ENCODE data around the gene HTR4.
A peak's percentile ranks its signal among the peaks of the same experiment; 100 is the strongest.

Gene HTR4

DNA sequence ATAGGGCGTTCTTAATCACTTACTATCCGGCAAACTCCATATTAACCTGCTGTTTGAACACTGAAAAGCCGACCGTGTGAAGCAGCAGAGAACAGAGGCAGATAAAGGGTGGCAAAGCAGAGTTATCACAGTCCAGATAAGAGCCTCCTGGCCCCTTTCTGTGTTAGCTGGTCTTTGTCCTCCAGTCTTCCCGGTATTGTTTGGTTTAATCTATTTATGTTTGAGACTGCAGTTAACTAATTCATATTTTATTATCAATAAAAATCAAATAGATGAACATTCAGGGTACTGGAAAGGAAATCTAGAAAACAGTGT is 6.0 kb upstream of the HTR4 start:
- DNase-seq = no peak

DNA sequence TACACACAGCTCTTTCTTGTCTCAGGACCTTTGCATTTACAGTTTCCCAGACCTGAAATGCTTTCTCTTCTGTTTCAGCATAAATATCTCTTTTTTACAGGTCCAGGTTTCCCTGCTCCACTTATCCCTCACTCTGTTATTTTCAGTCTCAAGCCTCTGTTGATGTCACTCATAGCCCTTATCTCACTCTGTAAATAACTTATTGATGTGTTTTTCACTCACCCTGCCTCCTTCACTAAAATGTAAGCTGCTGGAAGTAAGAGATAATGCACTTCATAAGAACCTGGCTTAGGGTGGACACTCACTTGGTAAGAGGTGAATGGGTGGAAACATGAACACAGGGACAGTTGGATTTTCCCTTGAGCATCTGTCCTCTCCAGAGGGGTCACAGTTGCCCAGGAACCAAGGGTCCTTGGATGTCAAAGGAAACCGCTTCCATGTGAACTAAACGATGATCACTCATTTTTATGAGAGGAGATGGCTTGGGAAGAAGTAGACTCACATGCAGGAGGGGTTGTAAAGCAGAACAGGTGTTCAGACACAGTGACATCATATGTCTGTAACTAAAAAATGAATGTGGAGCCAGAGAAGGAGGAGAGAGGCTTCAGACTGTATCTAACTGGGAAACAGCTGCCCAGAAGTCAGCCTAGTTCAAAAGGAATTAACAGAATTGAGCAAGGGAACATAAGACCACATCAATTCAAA is 5.5 kb upstream of the HTR4 start:
- no peak for DNase-seq

DNA sequence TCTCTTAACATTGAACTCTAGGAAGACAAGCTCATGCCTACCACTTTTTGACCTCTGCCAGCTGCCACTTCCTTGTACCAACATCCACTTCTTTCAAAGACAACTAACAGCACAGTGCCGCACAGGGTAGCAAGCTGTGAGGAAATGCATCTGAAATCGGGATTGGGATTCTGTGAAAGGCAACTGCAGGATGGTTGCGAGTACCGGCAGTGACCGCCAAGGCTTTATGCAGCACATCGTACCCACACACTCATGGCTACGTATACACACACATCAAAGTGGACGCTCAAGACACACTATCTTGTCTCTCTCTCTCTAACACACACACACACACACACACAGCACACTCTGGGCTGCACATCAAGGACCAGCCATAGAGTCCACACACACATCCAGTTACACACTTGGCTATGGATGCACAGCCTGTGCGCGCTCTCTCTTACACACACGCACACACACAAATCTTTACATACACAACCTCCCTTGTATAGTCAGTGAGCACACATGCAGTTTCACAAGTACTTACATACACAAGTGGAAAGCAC is 964 bp downstream of the HTR4 start:
- no peak for DNase-seq

DNA sequence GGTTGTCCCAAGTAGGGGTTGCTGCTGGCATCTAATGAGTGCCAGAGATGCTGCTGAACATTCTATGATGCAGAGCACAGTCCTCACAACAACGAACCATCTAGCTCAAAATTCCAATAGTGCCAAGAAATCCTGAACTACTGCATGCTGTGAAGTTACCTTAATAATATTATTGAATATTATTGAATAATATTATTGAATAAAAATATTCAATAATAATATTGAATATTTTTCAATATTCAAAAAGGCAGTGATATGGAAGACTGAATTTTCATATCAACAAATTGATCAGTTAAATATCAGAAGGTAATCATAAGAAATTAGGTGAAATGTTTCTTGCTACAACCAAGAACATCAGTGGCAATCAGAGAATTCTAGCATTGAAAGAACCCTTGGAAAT is 2.8 kb downstream of the HTR4 start:
- DNase-seq = no peak

DNA sequence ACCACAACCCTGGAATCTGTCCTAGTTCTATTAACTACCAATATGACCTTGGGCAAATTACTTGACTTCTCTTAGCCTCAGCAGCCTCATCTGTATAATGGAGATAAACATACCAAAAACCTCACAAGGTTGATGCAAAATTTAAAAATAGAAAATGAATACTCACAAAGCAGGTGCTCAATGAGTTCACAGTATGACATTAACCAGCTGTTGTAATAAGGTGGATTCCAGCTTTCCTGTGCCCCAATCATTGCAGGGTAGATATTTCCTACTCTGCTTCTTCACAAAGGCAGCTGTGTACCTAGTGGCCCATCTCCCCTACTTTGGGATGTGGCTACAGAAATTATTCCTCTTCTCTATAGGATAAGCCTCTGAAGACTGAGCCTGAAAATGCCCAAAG is 8.8 kb downstream of the HTR4 start:
- DNase-seq = no peak

DNA sequence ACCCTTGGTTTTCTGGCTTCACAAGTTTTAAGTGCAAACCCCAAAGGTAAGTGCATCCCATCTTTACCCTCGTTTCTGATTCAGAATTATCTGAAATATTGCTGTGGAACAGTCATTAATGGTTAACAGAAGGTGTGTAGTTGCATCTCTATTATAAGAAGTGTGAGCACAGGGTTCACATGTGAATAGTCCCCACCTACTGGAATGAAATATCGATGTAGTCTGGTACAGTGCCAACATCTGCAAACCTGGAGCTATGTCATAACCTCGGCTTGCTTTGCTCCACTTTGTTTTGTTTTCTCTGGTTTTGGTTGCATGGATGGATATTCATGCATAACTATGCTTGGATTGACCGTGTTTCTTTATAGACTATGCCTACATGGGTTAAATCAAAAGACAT is 12.6 kb downstream of the HTR4 start:
- no peak for DNase-seq

DNA sequence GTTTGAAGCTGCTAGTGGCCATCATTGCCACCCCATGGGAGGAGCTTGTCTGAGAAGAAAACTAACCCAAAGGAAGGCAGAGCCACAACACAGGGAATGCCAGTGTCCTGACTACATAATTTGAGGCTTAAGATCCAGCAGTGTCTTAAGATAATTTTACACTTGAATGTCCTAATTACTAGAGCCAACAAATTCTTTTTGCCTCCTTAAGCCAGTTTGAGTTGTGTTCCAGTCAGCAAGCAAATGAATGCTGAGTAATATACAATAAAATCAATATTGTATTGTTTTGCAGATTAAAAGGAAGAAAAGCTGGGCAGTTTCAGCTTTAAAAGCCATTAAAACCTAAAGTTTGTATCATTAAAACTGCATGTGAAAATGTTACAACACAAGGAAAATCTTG is 13.9 kb downstream of the HTR4 start:
- DNase-seq = no peak

DNA sequence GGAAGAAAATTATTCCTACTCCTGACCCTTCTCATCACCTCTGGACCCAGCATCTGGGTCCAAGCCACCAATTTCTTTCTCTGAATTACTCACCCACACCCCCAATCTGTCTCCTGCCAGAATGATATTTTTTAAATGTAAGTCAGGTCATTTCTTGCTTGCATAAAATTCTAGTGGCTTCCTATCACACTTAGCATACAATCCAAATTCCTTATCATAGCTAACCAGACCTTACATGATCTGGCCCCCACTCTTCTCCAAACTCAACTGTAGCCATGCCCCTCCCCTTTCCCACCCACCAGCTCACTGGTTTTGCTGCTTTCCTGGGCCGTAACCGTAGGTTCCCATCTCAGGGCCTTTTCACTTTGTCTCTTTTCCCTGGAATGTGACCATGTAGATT is 15.2 kb downstream of the HTR4 start:
- no peak for DNase-seq

DNA sequence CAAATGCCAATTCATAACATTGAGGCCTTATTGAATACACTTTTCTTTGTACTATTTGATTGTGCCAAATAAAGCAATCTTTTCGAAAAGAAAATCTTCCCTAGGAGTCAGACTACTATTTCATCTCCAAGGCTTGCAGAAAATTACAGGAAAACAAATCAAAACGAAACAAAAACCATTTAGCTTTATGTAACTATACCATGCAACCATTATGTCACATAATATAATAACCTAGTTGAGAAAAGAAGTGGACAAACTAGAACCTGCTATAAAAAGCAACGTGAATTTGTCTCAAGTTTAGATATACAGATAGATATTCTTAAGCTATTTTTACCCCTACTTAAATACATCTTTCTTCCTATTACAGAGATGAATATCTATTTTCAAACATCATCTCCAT is 18.0 kb downstream of the HTR4 start:
- no peak for DNase-seq

DNA sequence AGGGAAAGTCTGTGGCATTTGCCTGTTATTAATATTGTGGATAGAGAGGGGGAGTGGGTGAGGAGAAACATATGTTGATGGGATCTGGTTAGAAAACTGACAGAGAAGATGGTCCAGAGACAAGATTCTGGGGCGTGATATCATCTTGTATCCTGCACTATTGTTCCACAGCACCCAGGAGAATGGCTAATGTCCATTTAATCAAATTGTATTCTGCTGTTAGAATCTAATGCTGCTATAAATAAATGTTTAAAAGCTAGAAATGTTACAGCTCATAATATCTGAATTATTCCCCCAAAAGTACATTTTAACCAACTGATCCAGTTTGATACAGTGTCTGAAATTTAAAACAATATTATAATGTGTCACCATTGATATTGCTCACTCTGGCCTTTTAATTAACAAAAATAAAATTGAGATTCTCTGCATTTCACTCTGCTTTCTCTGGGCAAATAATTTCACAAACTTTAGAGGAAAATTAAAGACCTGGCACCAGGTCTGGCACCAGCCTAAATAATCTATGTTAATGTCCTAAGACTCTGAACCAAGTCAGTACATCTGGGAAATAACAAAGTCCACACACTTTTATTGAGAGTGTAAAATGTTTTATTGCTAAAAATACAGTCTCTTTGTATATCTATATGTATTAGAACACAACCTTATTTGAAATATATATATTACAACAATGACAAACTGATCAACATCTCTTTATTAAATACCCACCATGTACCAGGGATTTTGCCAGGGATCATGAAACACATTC is 18.8 kb downstream of the HTR4 start:
- no peak for DNase-seq

DNA sequence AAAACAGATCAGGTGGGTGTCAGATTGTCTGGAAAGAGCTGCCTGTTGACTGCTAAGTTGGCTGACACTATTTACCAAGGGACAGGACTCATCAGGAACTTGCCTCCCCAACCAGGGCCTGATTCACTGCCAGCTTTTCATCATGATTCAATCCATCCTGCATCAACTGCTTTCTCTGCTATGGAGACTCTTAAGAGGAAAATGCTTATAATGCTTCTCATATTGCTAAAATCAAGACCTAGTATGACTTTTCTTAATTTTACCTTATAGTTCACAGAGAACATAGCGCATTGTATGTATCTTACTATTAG is 21.3 kb downstream of the HTR4 start:
- no peak for DNase-seq

DNA sequence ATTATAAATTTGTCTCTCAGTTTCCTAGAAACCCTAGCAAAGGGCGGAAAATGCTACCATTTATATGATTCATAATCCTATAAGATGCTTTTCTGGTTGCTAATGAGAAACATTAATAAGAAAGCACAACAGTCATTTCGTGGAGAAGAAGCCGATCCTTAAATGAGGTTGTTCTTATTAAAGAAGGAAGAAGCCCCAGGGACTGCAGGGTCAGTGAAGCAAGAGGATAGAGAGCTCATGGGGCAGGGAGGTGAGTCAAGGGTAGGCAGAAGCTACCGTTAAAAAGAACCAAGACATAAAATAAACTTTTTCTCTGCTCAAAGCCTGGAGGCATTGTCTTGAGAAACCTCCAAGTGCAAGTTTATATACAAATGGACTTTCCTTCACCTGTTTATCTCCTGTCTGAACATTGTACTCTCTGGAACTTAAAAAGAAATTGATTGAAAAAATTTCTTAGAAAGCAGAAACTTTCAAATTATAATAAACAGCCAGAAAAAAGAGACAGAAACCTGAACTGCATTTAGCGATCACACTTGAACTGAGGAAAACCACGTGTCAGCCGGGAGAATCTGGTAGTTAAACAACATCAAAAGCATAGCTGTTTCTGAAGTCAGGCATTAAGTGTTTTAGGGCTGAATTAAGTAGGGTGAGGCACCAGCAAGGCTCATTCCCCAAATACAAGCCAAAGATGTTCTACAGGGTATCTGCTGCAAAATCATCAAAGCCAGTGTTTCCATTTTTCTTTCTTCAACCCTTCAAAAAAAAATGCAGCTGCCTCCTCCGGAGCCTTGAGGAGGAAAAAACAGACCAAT is 21.9 kb downstream of the HTR4 start:
- no peak for DNase-seq

DNA sequence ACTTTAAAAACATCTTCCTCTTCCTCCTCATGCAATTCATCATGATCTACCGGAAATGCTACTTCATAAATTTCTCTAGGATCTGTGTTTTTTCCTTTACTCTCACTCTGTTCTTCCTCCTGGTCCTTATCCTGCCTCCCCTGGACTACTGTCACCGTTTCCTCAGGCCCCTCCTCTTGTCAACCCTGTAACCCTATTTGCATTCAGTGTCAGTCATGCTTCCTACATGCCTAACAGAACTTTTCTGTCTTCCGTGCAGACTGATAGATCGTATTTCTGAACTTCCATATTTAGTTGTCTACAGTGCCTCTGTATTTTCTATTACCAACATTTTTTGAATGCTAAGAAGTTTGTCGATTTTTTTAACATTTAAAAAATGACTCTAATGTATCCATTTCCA is 27.3 kb downstream of the HTR4 start:
- DNase-seq = no peak

DNA sequence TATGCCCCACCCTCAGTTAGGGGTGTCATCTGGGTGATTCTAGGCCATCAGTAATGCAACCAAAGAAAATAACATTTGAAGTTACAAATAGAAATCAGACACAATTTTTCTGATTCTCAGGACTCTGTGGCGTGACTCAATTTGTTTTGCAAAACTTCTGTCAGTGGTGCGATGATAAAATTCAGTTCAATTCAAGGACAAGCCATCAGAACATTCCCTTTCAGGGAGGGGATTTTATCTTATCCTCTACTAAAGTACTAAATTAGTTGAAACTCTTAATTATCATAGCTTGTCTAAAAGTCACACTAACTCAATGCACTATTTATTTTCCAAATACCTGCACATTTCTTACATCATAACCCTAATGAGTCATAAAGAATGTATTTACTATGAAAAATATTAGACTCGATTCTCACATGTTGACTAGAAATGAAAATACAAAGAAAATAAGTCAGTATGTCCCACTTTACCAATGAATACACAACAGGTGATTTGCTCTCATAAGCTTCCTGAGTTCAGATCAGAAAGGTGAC is 28.2 kb downstream of the HTR4 start:
- DNase-seq = no peak

DNA sequence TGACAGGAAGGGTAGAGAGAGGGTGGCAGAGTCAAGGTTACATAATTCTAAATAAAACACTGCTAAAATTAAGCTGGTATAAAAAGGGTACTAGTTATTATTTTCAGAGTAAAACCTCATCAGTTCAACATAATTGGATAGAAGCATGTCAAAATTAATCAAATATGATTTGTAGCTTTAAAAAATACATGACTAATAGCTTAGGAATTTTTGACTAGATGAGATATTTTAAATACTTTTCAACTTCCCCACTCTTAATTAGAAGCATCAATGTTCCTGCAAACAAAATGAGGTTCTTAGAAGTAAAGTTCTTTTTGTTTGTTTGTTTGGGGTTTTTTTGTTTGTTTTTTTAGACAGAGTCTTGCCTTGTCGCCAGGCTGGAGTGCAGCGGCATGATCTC is 29.1 kb downstream of the HTR4 start:
- DNase-seq = no peak

DNA sequence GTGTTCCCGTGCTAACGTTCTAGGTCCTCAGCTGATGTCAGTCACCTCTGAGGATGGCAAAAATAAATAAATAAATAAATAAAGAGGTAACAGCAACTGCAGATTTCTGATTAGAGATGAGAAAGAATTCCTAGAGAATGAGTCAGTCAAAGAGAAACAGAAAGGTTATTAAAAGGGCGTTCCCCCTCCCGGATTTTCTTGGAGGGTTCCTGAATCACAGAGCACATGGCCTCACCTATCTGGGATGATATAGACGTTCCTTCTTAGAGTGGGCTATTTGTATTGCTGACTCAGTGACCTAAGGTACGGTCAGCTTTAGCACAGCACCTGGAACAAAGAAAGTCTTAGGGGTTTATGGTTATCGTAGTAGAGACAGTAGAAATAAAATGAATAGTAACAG is 30.6 kb downstream of the HTR4 start:
- DNase-seq = no peak

DNA sequence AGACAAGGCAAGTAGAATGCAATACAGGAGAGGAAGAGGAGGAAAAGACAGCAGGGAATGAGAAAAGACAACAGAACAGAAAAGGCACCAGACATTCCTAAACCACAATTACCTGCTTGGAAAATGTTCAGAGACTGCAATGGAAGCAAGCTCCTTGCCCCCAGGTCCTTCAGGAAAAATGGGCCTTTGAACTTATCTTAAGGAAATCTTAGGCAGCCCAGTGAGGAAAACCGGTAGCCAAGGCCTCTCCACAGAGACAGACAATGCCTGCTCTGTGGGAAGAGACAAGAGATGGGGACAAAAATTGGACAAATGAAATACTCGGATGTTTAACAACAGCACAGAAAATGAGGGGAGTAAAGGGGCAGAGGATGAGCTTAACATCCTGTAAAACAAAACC is 31.2 kb downstream of the HTR4 start:
- DNase-seq = no peak

DNA sequence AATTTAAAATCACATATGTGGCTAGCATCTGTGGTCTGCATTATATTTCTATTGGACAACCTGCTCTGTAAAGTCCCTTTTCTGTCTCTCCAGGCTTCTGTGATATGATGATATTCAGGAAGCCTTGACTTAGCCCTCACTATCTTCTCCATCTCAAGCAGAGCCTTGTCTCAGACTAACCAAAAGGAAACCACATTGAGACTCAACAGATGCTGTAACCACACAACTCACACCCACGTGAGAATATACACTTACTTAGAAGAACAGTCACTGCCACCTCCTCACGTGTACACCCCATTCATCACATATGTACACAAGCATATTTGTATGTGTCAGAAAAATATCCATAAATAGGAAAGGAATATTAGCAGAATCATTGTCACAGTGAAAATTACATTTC is 33.6 kb downstream of the HTR4 start:
- peak; percentile 59 for DNase-seq

DNA sequence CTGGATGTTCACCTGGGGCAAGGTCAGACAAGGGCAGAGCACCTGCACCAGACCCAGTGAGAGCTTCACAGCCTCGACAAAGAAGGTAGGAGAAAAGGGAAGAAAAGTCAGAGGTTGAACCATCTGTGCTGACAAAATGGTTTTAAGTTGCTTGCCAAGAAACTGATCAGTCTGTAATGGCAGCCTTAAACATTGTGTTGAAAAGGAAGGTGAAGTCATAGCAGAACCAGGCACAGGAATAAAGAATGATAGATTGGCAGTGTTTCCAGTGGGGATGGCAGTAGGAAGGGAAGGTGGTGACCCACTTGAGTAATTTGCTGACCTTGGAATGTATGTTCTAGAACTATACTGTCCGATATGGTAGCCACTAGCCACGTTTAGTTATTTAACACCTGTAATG is 34.2 kb downstream of the HTR4 start:
- no peak for DNase-seq

DNA sequence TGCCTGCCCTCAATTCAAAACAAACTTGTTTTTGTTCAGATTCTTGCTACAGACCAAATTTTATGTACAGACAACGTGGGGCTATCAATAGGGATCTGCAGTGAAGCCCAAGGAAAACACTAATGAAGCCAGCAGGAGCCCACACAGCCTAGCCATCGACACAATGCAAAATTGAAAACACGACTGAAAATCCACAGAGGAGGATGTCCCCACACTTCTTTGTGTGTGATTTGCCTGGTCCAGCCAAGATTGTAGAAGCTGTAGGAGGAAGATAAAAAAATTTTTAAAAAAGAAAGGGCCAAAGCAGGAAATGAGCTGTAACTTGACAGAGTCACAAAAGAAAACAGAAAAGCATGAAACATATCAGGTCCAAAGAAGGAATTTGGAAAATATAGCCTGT is 34.8 kb downstream of the HTR4 start:
- DNase-seq = no peak

DNA sequence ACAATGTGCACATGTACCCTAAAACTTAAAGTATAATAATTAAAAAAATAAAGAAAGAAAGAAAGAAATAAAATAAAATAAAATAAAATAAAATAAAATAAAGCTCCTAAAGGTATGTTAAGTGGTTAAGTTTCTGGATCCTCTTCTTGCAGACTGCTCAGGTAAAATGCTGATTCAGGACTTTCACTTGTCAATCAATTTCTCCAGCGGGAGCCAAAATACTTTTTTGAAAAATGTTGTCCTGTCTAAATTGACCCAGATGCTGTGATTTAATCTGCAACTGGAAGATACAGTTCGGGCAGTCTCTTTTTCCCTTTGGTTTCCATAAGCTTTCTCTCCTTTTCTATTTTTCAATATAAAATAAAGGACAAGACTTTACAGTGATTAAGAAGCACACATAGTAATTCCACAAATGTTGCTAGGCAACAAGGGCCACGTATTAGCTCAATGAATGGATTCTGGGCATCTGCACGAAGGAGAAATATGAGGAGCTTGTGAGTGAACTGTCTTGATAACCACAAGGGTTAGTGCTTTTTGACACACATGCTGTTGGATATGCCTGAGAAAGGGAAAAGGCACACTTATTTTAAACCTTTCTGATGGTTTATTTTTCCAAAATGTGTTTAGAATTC is 38.6 kb downstream of the HTR4 start:
- DNase-seq = no peak

DNA sequence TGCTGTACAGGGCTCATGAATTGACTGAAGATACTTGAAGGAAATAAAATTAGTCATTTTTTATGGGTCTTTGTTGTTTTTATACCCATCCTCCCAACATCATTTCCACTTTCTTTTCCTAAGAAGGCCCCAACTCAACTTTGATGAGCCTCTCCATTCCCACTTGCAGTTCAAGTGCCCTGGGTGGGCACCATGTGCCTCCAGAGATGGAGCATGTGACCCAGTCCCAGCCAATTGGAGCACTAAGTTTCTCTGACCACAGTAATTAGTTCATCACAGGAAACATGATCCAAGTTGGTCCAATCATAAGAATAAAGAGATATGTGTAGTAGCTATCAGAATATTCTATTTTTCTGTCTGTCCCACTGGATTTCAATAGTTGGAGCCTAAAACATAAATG is 46.9 kb downstream of the HTR4 start:
- DNase-seq = no peak

DNA sequence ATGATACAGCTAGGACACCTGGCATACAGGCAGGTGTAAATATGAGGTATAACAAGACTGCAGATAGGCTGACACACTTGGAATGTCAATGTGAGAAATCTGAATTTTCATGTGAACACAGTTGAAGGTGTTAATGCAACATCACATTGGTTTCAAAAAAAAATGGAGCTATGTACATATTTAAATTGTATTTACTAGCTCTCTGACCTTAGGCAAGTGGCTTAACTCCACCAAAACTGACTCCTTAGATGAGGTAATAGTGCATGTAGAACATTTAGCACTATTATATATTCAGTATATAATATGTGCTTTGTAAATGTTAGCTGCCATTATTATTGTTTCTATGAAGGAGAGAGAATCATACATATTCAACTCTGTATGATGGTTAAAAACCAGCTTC is 48.0 kb downstream of the HTR4 start:
- no peak for DNase-seq
